ENCODE data around the gene E2F1.

DNA sequence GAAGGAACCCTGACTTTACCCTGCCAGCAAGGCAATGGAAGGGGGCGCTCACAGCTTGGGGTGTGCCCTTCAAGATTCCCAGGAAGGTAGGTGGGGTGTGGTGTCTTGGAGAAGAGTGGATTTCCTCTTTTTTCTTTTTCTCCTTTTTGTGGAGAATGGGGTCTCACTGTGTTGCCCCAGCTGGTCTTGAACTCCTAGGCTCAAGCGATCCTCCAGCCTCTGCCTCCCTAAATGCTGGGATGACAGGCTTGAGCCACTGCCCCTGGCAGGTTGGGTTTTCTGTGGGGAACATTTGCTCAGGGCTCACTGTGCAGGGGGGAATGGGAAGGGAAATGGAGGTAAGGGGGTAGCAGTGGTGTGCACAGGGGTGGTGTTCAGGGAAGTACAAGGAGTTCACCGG is 41.6 kb upstream of the E2F1 start:
- TF ChIP-seq, protein P1, sequence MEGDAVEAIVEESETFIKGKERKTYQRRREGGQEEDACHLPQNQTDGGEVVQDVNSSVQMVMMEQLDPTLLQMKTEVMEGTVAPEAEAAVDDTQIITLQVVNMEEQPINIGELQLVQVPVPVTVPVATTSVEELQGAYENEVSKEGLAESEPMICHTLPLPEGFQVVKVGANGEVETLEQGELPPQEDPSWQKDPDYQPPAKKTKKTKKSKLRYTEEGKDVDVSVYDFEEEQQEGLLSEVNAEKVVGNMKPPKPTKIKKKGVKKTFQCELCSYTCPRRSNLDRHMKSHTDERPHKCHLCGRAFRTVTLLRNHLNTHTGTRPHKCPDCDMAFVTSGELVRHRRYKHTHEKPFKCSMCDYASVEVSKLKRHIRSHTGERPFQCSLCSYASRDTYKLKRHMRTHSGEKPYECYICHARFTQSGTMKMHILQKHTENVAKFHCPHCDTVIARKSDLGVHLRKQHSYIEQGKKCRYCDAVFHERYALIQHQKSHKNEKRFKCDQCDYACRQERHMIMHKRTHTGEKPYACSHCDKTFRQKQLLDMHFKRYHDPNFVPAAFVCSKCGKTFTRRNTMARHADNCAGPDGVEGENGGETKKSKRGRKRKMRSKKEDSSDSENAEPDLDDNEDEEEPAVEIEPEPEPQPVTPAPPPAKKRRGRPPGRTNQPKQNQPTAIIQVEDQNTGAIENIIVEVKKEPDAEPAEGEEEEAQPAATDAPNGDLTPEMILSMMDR (IDR thresholded peaks at IDR 0.05; ENCODE audit: extremely low read depth in 1 of 2, insufficient read depth in 1 of 2, low read depth in 1 of 2, low read length in 2 of 2): no peak
- no peak for TF ChIP-seq POLR2AphosphoS5 (IDR thresholded peaks at IDR 0.05; ENCODE audit: insufficient read depth, low read depth, low read length)
- no peak for TF ChIP-seq POLR2A (IDR thresholded peaks at IDR 0.05; ENCODE audit: low read depth, low read length)
- TF ChIP-seq MYC (IDR thresholded peaks at IDR 0.05; ENCODE audit: low read depth, low read length): no peak
- no peak for TF ChIP-seq EZH2 (IDR thresholded peaks at IDR 0.05; ENCODE audit: borderline replicate concordance, low read depth, low read length, severe bottlenecking)
